GM23338 (cell line): ENCODE measurements around the gene NWD2.

Experiments used
- CREB1 ChIP-seq: fragments of 250-450 bp; sonication (Bioruptor Pico); IDR thresholded peaks from 2 replicates; pipeline ENCODE4 v1.5.0; 2020; ENCODE audit warnings: low read depth, mild to moderate bottlenecking, moderate library complexity
- CTCF ChIP-seq, 2 experiments: fragments of 200-600 bp in 1 of 2; sonication (generic) in 1 of 2; conservative IDR thresholded peaks; 2 replicates each; pipeline versions ENCODE4 v1.5.1 to v1.6.1; 2016 to 2017; ENCODE audit warnings: antibody characterized with exemption in 2 of 2, low read depth in 2 of 2, mild to moderate bottlenecking in 2 of 2, moderate library complexity in 1 of 2
- EZH2 ChIP-seq: fragments of 200-600 bp; sonication (generic); IDR thresholded peaks from one replicate; pipeline ENCODE4 v1.8.0; 2017; ENCODE audit warnings: antibody characterized with exemption, mild to moderate bottlenecking, low read depth; ENCODE audit not compliant: unreplicated experiment
- POLR2AphosphoS5 ChIP-seq: IDR thresholded peaks from 2 replicates; pipeline ENCODE4 v1.6.1; 2016; ENCODE audit warnings: antibody characterized with exemption, low read depth
- REST ChIP-seq: IDR thresholded peaks from one replicate; pipeline ENCODE4 v1.6.1; 2018; ENCODE audit warnings: antibody characterized with exemption; ENCODE audit not compliant: unreplicated experiment

- TF ChIP-seq REST (no peak), POLR2AphosphoS5 (no peak), EZH2 (no peak), CTCF (conservative IDR thresholded peaks at IDR 0.05; ENCODE audit: low read depth in 2 of 2) (no peak), CREB1 (CRISPR knock-in tag) (no peak)
Measured at GRCh38 chr4:37461801-37462200, 217.3 kb downstream of the NWD2 start.
